PFSK-1 (cell line): ENCODE measurements around the gene PDK2.

Experiments
- POLR2AphosphoS5 ChIP-seq: IDR thresholded peaks from 2 replicates; pipeline ENCODE4 v1.6.1; 2012; ENCODE audit warnings: low read depth, mild to moderate bottlenecking, control low read depth, low read length, moderate library complexity
- REST ChIP-seq, 2 experiments: IDR thresholded peaks; 2 replicates each; pipeline versions ENCODE4 v1.6.1 to v1.8.0; 2011 to 2012; ENCODE audit warnings: low read depth in 2 of 2, low read length in 2 of 2, control low read depth in 1 of 2, inconsistent platforms in 1 of 2, mild to moderate bottlenecking in 1 of 2, moderate library complexity in 1 of 2; ENCODE audit not compliant: insufficient read depth in 1 of 2

DNA sequence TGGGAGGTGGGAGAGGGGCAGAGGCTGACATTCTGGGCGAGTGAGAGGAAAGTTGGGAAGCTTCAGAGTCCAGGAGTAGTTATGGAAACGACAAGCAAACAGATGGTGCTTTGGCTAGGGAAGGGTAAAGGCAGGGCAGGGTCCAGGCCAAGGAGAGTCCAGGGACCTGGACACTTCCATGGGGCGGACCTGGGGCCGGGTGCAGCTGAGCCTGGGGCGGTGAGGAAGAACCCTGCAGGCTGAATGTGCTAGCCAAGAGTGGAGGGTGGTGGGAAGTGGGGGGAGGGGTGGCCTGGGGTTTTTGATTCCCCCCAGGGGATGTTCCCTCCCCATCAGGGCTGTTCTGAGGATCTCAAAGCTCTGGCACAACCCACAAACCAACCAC, 52.7 kb downstream of the PDK2 start:
- no peak for TF ChIP-seq REST (IDR thresholded peaks at IDR 0.05; ENCODE audit: insufficient read depth in 1 of 2, low read depth in 2 of 2, low read length in 2 of 2)
- no peak for TF ChIP-seq POLR2AphosphoS5
